H1 (cell line): ENCODE data around the gene ANAPC2. TPM values are rescaled to one million over a fixed set of nuclear protein-coding genes. Genes with fewer than 3 reads are reported as not detected.

ENCODE experiments used
- CTCF ChIA-PET: fragments of 300-600 bp; sonication (Branson Sonifier 250); formaldehyde crosslinking; loops from one replicate; lab custom pipeline; 2021; ENCODE audit not compliant: partially characterized antibody; lab: Charles Lee
- POLR2A ChIA-PET: fragments of 300-600 bp; sonication (Branson Sonifier 250); formaldehyde crosslinking; loops from one replicate; lab custom pipeline; 2021; ENCODE audit warnings: inconsistent platforms; ENCODE audit not compliant: partially characterized antibody; lab: Charles Lee
- DNase-seq, 2 experiments: peaks; one replicate each; pipeline versions ENCODE4 v3.0.0 to v3.0.0-alpha.2; 2010 to 2022; ENCODE audit warnings: low spot score in 2 of 2, low read depth in 1 of 2, mixed read lengths in 1 of 2
- FAIRE-seq: peaks from 2 replicates; lab custom pipeline; 2011; peaks lifted over from hg19 to GRCh38; lab: Jason Lieb, UNC
- H2AFZ ChIP-seq: 2 replicates; pipeline ENCODE4 v1.8.1; 2012; ENCODE audit warnings: low read length, inconsistent platforms
- H2AK5ac ChIP-seq: 2 replicates; pipeline ENCODE4 v1.6.1; 2013; ENCODE audit warnings: low read depth, low read length
- H2BK120ac ChIP-seq: replicated peaks from 2 replicates; pipeline ENCODE3; 2013; ENCODE audit warnings: low read depth, low read length, inconsistent platforms
- H2BK12ac ChIP-seq: 2 replicates; pipeline ENCODE4 v1.6.1; 2013; ENCODE audit warnings: low read depth, low read length
- H2BK15ac ChIP-seq: 2 replicates; pipeline ENCODE4 v1.6.1; 2013; ENCODE audit warnings: low read length
- H2BK20ac ChIP-seq: 2 replicates; pipeline ENCODE4 v1.6.1; 2013; ENCODE audit warnings: low read length
- H2BK5ac ChIP-seq: 2 replicates; pipeline ENCODE4 v1.6.1; 2013; ENCODE audit warnings: low read depth, low read length
- H3K14ac ChIP-seq: 2 replicates; pipeline ENCODE4 v1.6.1; 2013; ENCODE audit warnings: inconsistent platforms; ENCODE audit not compliant: insufficient read length
- H3K18ac ChIP-seq: 2 replicates; pipeline ENCODE4 v1.6.1; 2013; ENCODE audit warnings: low read length; ENCODE audit errors: extremely low read depth
- H3K23ac ChIP-seq: 2 replicates; pipeline ENCODE4 v1.6.1; 2013; ENCODE audit warnings: inconsistent platforms; ENCODE audit not compliant: insufficient read length
- H3K23me2 ChIP-seq: 2 replicates; pipeline ENCODE4 v1.6.1; 2013; ENCODE audit warnings: low read depth, low read length
- H3K27ac ChIP-seq: 2 replicates; pipeline ENCODE4 v1.6.1; 2011; ENCODE audit warnings: low read depth, low read length, inconsistent platforms
- H3K27me3 ChIP-seq, 4 experiments: replicated peaks in 1 of 4; 1 replicate in 1 of 4; 2 replicates in 3 of 4; pipeline versions ENCODE4 v1.6.1 to v1.8.1; 2011 to 2013; ENCODE audit warnings: low read length in 3 of 4, mild to moderate bottlenecking in 3 of 4, inconsistent platforms in 2 of 4, mixed read lengths in 2 of 4, moderate library complexity in 1 of 4; ENCODE audit not compliant: control insufficient read depth in 3 of 4, insufficient read depth in 3 of 4; ENCODE audit errors: extremely low read depth in 1 of 4
- H3K36me3 ChIP-seq, 4 experiments: 2 replicates each; pipeline versions ENCODE4 v1.6.1 to v1.8.1; 2011 to 2013; ENCODE audit warnings: mild to moderate bottlenecking in 4 of 4, low read length in 3 of 4, moderate library complexity in 2 of 4, control low read depth in 1 of 4, inconsistent platforms in 1 of 4; ENCODE audit not compliant: insufficient read depth in 4 of 4, control insufficient read depth in 2 of 4
- H3K4ac ChIP-seq: replicated peaks from 2 replicates; pipeline ENCODE3; 2013; ENCODE audit warnings: low read length, low read depth, mixed read lengths, inconsistent platforms; ENCODE audit not compliant: insufficient read length
- H3K4me1 ChIP-seq, 4 experiments: replicated peaks in 1 of 4; 1 replicate in 1 of 4; 2 replicates in 3 of 4; pipeline versions ENCODE4 v1.6.1 to v1.8.1; 2011 to 2013; ENCODE audit warnings: low read length in 3 of 4, inconsistent platforms in 2 of 4, mixed read lengths in 1 of 4; ENCODE audit not compliant: insufficient read depth in 4 of 4, control insufficient read depth in 3 of 4
- H3K4me2 ChIP-seq, 2 experiments: 2 replicates each; pipeline versions ENCODE4 v1.6.1 to v1.8.1; 2011 to 2013; ENCODE audit warnings: low read depth in 2 of 2, low read length in 2 of 2, control low read depth in 1 of 2, inconsistent platforms in 1 of 2, mild to moderate bottlenecking in 1 of 2; ENCODE audit not compliant: insufficient read depth in 1 of 2
- H3K4me3 ChIP-seq, 4 experiments: fragments of 200-600, 300-600 bp in 1 of 4; sonication (generic), shearing (Covaris generic), sonication (Bioruptor Twin) in 1 of 4; 2 replicates each; pipeline versions ENCODE4 v1.5.1 to v1.8.1; 2011 to 2016; ENCODE audit warnings: low read length in 4 of 4, low read depth in 3 of 4, control low read depth in 2 of 4, inconsistent platforms in 2 of 4, mild to moderate bottlenecking in 2 of 4, mixed read lengths in 1 of 4, moderate library complexity in 1 of 4; ENCODE audit not compliant: insufficient read depth in 2 of 4; ENCODE audit errors: extremely low read depth in 1 of 4
- H3K56ac ChIP-seq: replicated peaks from 2 replicates; pipeline ENCODE3; 2013; ENCODE audit warnings: low read depth, mild to moderate bottlenecking, mixed read lengths, low read length, inconsistent platforms; ENCODE audit not compliant: insufficient read length
- H3K79me1 ChIP-seq: 2 replicates; pipeline ENCODE4 v1.6.1; 2013; ENCODE audit warnings: low read depth, low read length, control low read depth
- H3K79me2 ChIP-seq, 2 experiments: 2 replicates each; pipeline versions ENCODE4 v1.6.1 to v1.8.1; 2012 to 2013; ENCODE audit warnings: low read length in 2 of 2, mild to moderate bottlenecking in 2 of 2, inconsistent platforms in 1 of 2; ENCODE audit not compliant: insufficient read depth in 2 of 2, control insufficient read depth in 1 of 2
- H3K9ac ChIP-seq, 4 experiments: replicated peaks in 1 of 4; 1 replicate in 1 of 4; 2 replicates in 3 of 4; pipeline versions ENCODE4 v1.6.1 to v1.8.1; 2011 to 2013; ENCODE audit warnings: low read depth in 3 of 4, low read length in 3 of 4, control low read depth in 2 of 4, mild to moderate bottlenecking in 2 of 4, moderate library complexity in 2 of 4, inconsistent platforms in 1 of 4; ENCODE audit errors: extremely low read depth in 1 of 4
- H3K9me3 ChIP-seq, 2 experiments: 2 replicates each; pipeline versions ENCODE4 v1.6.1 to v1.8.1; 2012 to 2013; ENCODE audit warnings: mild to moderate bottlenecking in 2 of 2, moderate library complexity in 2 of 2, control low read depth in 1 of 2, inconsistent platforms in 1 of 2, low read depth in 1 of 2, low read length in 1 of 2, mixed read lengths in 1 of 2; ENCODE audit not compliant: insufficient read depth in 2 of 2
- H4K20me1 ChIP-seq, 2 experiments: replicated peaks in 1 of 2; 2 replicates each; pipeline versions ENCODE3 to v1.8.1; 2011 to 2013; ENCODE audit warnings: inconsistent platforms in 2 of 2, low read length in 2 of 2, mild to moderate bottlenecking in 1 of 2; ENCODE audit not compliant: insufficient read depth in 2 of 2, control insufficient read depth in 1 of 2
- H4K5ac ChIP-seq: 2 replicates; pipeline ENCODE4 v1.6.1; 2013; ENCODE audit warnings: low read length, low read depth, mixed read lengths, inconsistent platforms; ENCODE audit not compliant: insufficient read length
- H4K8ac ChIP-seq: 2 replicates; pipeline ENCODE4 v1.8.0; 2013; ENCODE audit warnings: mild to moderate bottlenecking, moderate library complexity, low read length, inconsistent platforms; ENCODE audit not compliant: insufficient read depth; ENCODE audit errors: extremely low read depth
- H4K91ac ChIP-seq: replicated peaks from 2 replicates; pipeline ENCODE3; 2013; ENCODE audit warnings: low read length, mixed read lengths, inconsistent platforms; ENCODE audit not compliant: insufficient read length
- BACH1 ChIP-seq: IDR thresholded peaks from 2 replicates; pipeline ENCODE4 v1.6.1; 2012; ENCODE audit warnings: low read length, improper control_type of control experiment
- EZH2 ChIP-seq: fragments of 200-600 bp; sonication (generic); IDR thresholded peaks from 2 replicates; pipeline ENCODE4 v1.7.1; 2012; ENCODE audit warnings: low read depth, mild to moderate bottlenecking, moderate library complexity, low read length, inconsistent platforms; ENCODE audit not compliant: severe bottlenecking
- JUN ChIP-seq: IDR thresholded peaks from 2 replicates; pipeline ENCODE4 v1.6.1; 2011; ENCODE audit warnings: low read depth, mild to moderate bottlenecking, improper control_type of control experiment, low read length
- KDM1A ChIP-seq: fragments of 200-600, 300-600 bp; sonication (generic); IDR thresholded peaks from 2 replicates; pipeline ENCODE4 v1.7.1; 2016; ENCODE audit warnings: mild to moderate bottlenecking, low read length, borderline replicate concordance
- NANOG ChIP-seq: IDR thresholded peaks from 2 replicates; pipeline ENCODE4 v1.6.1; 2011; ENCODE audit warnings: low read length, low read depth, mild to moderate bottlenecking, inconsistent platforms; ENCODE audit not compliant: insufficient read depth, poor library complexity, severe bottlenecking
- RAD21 ChIP-seq, 2 experiments: IDR thresholded peaks in 1 of 2; conservative IDR thresholded peaks in 1 of 2; 2 replicates each; pipeline ENCODE4 v1.6.1; 2011; ENCODE audit warnings: low read depth in 2 of 2, low read length in 2 of 2, improper control_type of control experiment in 1 of 2, inconsistent platforms in 1 of 2, mild to moderate bottlenecking in 1 of 2, moderate library complexity in 1 of 2
- SP4 ChIP-seq: IDR thresholded peaks from 2 replicates; pipeline ENCODE4 v1.6.1; 2012; ENCODE audit warnings: low read length, inconsistent platforms
- WGBS, 2 experiments: shearing (Covaris generic) in 1 of 2; methylation state at CpG; one replicate each; pipeline versions ENCODE4 v1.1.6 to v1.1.7; 2013 to 2015; ENCODE audit warnings: low lambda C conversion rate in 2 of 2, mixed read lengths in 2 of 2, inconsistent platforms in 1 of 2, low coverage in 1 of 2, missing lambda C conversion rate in 1 of 2; ENCODE audit not compliant: insufficient replicate concordance in 2 of 2, insufficient coverage in 1 of 2, insufficient read length in 1 of 2; ENCODE audit errors: extremely low coverage in 1 of 2, missing lambda C conversion rate in 1 of 2; 5-methylcytosine and 5-hydroxymethylcytosine counted together
- polyA plus RNA-seq, 7 experiments: library from polyadenylated mRNA; depleted of rRNA in 3 of 7; stranded (reverse) in 5 of 7; unstranded in 2 of 7; fragments of >200 nt in 5 of 7; fragments of 200-250 nt in 2 of 7; gene quantifications; 1 replicate in 5 of 7; 2 replicates in 1 of 7; 4 replicates in 1 of 7; pipeline versions ENCODE4 v1.2.1 to v1.2.3, GENCODE V29; 2011 to 2013; ENCODE audit warnings: missing spikeins in 2 of 7, mixed read lengths in 2 of 7
- total RNA-seq: library from RNA; stranded (reverse); fragmentation: NEBNext Ultra II Directional; extraction: Animal tissue kit (Norgen Biotek cat#: 25700); gene quantifications from 2 replicates; pipeline ENCODE4 v1.2.1, GENCODE V29; 2021
- TF ChIP-seq, protein P1 (sequence below), 3 experiments: IDR thresholded peaks; 1 replicate in 2 of 3; 2 replicates in 1 of 3; pipeline versions ENCODE4 v1.5.1 to v1.6.1; 2011; ENCODE audit warnings: low read length in 3 of 3, mild to moderate bottlenecking in 3 of 3, inconsistent platforms in 2 of 3, low read depth in 1 of 3, moderate library complexity in 1 of 3; ENCODE audit not compliant: insufficient read depth in 1 of 3; ENCODE audit errors: control extremely low read depth in 1 of 3

ANAPC2 gene
- total and polyA plus RNA-seq, 2 of the 8 experiments (the other 6 are each of a cell fraction or from before 2014, with no cell fraction given): 30.2 to 37.7 TPM

DNA sequence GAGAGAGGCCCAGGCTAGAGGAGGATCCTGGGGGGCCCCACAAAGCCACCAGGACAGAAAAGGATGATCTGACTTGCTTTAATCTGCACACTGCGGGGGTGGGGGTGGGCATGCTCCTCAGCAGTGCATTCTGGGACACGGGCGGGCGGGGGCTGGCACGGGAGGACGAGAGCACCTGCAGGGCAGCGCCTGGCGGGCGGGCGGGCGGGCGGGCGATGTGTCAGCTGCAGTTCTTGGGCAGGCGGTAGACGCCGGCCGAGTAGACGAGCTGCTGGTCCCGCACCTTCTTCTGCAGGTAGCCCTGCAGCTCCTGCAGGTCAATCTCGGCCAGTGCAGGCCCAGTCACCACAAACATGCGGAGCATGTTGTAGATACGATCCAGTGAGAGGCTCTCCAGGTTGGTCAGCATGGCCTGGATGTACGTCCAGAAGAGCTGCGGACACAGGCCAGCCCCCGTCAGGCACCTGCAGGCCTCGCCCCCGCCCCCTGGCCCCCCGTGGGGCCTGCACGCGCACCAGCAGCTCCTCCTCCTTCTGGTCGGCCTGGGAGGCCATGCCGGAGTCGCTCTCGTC is 13.6 kb downstream of the ANAPC2 start:
- ChIA-PET CTCF (interaction anchor here (0.6 to 3.9 kb wide), 30 partner anchors 8 to 179 kb away, joined by 3 to 47 read pairs (median 4); partner anchors contain the start of genes ABCA2, ANAPC2, CLIC3 and GRIN1), POLR2A (interaction anchor here (0.7 to 3.7 kb wide), 20 partner anchors 8 to 105 kb away, joined by 3 to 15 read pairs (median 4); partner anchors contain the start of genes MAN1B1, NDOR1, SSNA1 and TMEM203)
- Histone ChIP-seq H4K20me1 (peaks cover 2 to 17% of the 10 kb centered on the region in 2 experiments), H3K4ac (no peak overlapping the region), H4K5ac (no peak overlapping the region), H2BK15ac (no peak overlapping the region), H3K9me3 (no peaks in the 10 kb centered on the region), H2BK120ac (no peak overlapping the region), H2BK12ac (no peak overlapping the region), H3K56ac (no peak overlapping the region), H3K14ac (no peak overlapping the region), H3K18ac (no peak overlapping the region), H2AFZ (no peak overlapping the region), H2AK5ac (no peak overlapping the region), H4K8ac (no peak overlapping the region), H2BK5ac (no peak overlapping the region), H3K27me3 (peaks cover 7 to 27% (median 22%) of the 10 kb centered on the region in 4 experiments), H3K27ac (no peak overlapping the region), H3K23ac (no peak overlapping the region), H3K79me2 (no peaks in the 10 kb centered on the region), H3K4me3 (peak overlapping the region in 1 of 4 experiments; percentile 27; a peak in 1 of 8 replicates), H4K91ac (no peak overlapping the region), H3K23me2 (no peaks in the 10 kb centered on the region; the same call in 1 of the 2 replicates), H3K79me1 (no peaks in the 10 kb centered on the region), H3K36me3 (peaks cover 0 to 1% (median 0%) of the 10 kb centered on the region in 4 experiments; a peak in 1 of 8 replicates), H3K4me2 (peak overlapping the region in 1 of 2 experiments; percentile 30; a peak in 1 of 4 replicates)
- peak in 1 of 2 experiments; percentile 67 for DNase-seq
- 65% methylated on average over 15 of the region's 34 CpGs; no CpG with 5 or more reads in 1 of the 2 experiments for WGBS, 2 experiments
- FAIRE-seq: no peak
- TF ChIP-seq RAD21 (IDR thresholded peaks at IDR 0.05 in 1 of 2, conservative IDR thresholded peaks at IDR 0.05 in 1 of 2; ENCODE audit: low read depth in 2 of 2, low read length in 2 of 2): peak in 1 of 2 experiments; percentile 8; a peak in 1 of 4 replicates
- no peak for TF ChIP-seq EZH2
- TF ChIP-seq SP4: no peak
- TF ChIP-seq KDM1A: no peak
- TF ChIP-seq BACH1: no peak
- TF ChIP-seq, protein P1, sequence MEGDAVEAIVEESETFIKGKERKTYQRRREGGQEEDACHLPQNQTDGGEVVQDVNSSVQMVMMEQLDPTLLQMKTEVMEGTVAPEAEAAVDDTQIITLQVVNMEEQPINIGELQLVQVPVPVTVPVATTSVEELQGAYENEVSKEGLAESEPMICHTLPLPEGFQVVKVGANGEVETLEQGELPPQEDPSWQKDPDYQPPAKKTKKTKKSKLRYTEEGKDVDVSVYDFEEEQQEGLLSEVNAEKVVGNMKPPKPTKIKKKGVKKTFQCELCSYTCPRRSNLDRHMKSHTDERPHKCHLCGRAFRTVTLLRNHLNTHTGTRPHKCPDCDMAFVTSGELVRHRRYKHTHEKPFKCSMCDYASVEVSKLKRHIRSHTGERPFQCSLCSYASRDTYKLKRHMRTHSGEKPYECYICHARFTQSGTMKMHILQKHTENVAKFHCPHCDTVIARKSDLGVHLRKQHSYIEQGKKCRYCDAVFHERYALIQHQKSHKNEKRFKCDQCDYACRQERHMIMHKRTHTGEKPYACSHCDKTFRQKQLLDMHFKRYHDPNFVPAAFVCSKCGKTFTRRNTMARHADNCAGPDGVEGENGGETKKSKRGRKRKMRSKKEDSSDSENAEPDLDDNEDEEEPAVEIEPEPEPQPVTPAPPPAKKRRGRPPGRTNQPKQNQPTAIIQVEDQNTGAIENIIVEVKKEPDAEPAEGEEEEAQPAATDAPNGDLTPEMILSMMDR (IDR thresholded peaks at IDR 0.05; ENCODE audit: control extremely low read depth in 1 of 3, insufficient read depth in 1 of 3, low read depth in 1 of 3, low read length in 3 of 3): peak in 1 of 3 experiments; percentile 34; a peak in 1 of 4 replicates
- no peak for TF ChIP-seq NANOG
- no peak for TF ChIP-seq JUN
- TF ChIP-seq, all 59 proteins: peak for 2
- no peak overlapping the region for H2BK20ac ChIP-seq
- H3K4me1 ChIP-seq: peaks cover 0 to 15% (median 10%) of the 10 kb centered on the region in 4 experiments; a peak in 6 of 7 replicates
- no peak overlapping the region for H3K9ac ChIP-seq
